ENCODE measurements around the gene PRPF4. TPM values are rescaled to one million over a fixed set of nuclear protein-coding genes. Genes with fewer than 3 reads are reported as not detected.

PRPF4 gene
- total RNA-seq, 6 donors from 2014 or later, result 7.1 to 18.2 (median 15.0) TPM

DNA sequence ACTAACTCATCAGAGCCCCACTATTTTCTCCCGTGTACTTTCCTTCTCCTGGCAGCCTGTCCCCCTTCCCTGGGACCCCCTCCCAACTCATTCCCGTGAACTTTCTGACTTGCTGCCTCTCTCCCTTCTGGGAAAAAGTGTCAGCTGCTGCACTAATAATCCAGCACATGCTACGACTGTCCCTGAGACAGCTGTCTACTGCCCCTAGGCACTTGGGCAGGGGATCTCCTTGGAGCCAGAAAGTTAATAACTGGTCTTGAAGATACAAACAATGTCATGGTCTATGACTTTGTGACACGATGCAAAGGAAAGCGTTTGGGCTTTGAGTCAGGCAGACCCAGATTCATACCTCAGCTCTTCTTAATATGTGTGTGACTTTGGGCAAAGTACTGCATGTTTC, 37.8 kb downstream of the PRPF4 start:
- H3K4me1 ChIP-seq, result no peaks in the 10 kb centered on the region
- H3K4me3 ChIP-seq, result no peak overlapping the region
- H3K27me3 ChIP-seq, result no peaks in the 10 kb centered on the region
- DNase-seq (no peak), ATAC-seq (ENCODE audit: low FRiP score in 2 of 2) (no peak)
- WGBS, 2 donors, result 74 to 77% methylated on average over 5 of the region's 5 CpGs
- H3K36me3 ChIP-seq, result no peaks in the 10 kb centered on the region
- H3K9me3 ChIP-seq, result no peaks in the 10 kb centered on the region
- TF ChIP-seq POLR2A (IDR thresholded peaks at IDR 0.05) (no peak), EP300 (IDR thresholded peaks at IDR 0.05) (no peak), POLR2AphosphoS5 (IDR thresholded peaks at IDR 0.05) (no peak)
- TF ChIP-seq, protein P1, sequence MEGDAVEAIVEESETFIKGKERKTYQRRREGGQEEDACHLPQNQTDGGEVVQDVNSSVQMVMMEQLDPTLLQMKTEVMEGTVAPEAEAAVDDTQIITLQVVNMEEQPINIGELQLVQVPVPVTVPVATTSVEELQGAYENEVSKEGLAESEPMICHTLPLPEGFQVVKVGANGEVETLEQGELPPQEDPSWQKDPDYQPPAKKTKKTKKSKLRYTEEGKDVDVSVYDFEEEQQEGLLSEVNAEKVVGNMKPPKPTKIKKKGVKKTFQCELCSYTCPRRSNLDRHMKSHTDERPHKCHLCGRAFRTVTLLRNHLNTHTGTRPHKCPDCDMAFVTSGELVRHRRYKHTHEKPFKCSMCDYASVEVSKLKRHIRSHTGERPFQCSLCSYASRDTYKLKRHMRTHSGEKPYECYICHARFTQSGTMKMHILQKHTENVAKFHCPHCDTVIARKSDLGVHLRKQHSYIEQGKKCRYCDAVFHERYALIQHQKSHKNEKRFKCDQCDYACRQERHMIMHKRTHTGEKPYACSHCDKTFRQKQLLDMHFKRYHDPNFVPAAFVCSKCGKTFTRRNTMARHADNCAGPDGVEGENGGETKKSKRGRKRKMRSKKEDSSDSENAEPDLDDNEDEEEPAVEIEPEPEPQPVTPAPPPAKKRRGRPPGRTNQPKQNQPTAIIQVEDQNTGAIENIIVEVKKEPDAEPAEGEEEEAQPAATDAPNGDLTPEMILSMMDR (IDR thresholded peaks at IDR 0.05), result no peak
- no peak overlapping the region for H3K27ac ChIP-seq

DNA sequence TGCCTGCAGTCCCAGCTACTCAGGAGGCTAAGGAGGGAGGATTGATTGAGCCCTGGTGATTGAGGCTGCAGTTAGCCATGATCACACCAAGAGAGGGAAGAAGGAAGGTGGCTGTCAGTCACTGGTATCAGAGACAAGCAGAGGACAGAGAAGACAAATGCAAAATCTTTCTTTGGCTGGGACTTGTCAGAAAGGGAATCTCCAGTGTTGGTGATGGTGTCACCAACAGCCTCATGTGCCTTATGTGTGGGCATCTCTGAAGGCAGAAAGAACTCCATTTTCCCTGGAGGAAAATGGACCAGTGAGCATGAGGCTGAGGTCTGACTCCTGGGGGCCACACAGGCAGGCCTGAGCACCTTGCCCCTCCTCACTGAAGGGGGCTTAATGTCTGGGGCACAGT, 39.8 kb downstream of the PRPF4 start:
- no peak for ATAC-seq (ENCODE audit: low FRiP score in 2 of 2)
- no peaks in the 10 kb centered on the region for H3K4me1 ChIP-seq
- no peak overlapping the region for H3K4me3 ChIP-seq
- no peaks in the 10 kb centered on the region for H3K27me3 ChIP-seq
- no peak overlapping the region for H3K27ac ChIP-seq
- no peaks in the 10 kb centered on the region for H3K9me3 ChIP-seq
- TF ChIP-seq, protein P1 (IDR thresholded peaks at IDR 0.05), result no peak
- no peak for TF ChIP-seq POLR2AphosphoS5 (IDR thresholded peaks at IDR 0.05)
- no peak for TF ChIP-seq POLR2A (IDR thresholded peaks at IDR 0.05)
- no peak for TF ChIP-seq EP300 (IDR thresholded peaks at IDR 0.05)
- H3K36me3 ChIP-seq, result peaks cover 0 to 12% (median 3%) of the 10 kb centered on the region in 4 donors
- DNase-seq, result no peak

DNA sequence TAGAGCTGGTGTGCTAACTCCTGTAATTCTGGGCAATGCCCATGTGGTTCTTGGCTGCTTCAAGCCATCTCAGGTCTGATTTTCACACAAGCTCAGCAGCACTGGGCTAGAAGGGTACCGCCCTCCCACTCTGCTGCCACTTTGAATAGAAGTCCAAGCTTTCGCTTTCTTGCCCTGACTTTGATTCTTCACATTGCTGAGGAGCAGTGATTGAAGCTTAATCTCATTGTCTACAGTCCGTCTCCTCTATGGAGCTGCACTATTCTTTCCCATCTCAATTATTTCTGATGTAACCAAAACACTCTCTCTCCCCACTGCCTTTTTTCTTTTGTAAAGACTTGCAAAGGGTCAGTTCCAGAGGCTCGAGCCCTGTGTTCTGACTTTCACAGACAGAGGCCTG, 40.6 kb downstream of the PRPF4 start:
- no peaks in the 10 kb centered on the region for H3K9me3 ChIP-seq
- ATAC-seq (ENCODE audit: low FRiP score in 2 of 2), result no peak
- WGBS, 2 donors, result 90 to 97% methylated on average over 4 of the region's 4 CpGs
- no peaks in the 10 kb centered on the region for H3K4me1 ChIP-seq
- H3K36me3 ChIP-seq, result peaks cover 0 to 12% (median 4%) of the 10 kb centered on the region in 4 donors
- no peak overlapping the region for H3K27ac ChIP-seq
- no peak for DNase-seq
- no peak for TF ChIP-seq POLR2A (IDR thresholded peaks at IDR 0.05)
- no peak for TF ChIP-seq POLR2AphosphoS5 (IDR thresholded peaks at IDR 0.05)
- TF ChIP-seq EP300 (IDR thresholded peaks at IDR 0.05), result no peak
- TF ChIP-seq, protein P1 (IDR thresholded peaks at IDR 0.05), result no peak
- H3K4me3 ChIP-seq, result no peak overlapping the region
- no peaks in the 10 kb centered on the region for H3K27me3 ChIP-seq

DNA sequence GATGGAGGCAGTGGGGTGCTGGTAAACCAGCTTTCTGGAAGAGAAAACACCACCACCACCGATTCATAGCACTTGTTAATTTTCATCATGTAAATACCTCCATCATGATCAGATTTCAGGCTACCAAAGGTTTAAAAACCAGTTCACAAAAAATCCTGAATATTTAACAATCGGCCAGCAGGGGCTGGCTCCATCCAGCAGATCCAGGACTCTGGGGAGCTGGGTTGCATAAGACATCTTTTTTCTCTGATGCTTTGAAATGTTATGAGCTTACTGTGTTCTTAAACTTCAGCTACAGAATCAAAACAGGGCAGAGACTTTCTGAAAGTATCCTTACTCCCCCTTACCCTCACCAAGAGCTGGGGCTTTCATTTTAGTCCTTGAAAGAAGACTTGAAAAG, 42.3 kb downstream of the PRPF4 start:
- ATAC-seq (ENCODE audit: low FRiP score in 2 of 2) (peak in 1 of 2 donors; percentile 41), DNase-seq (no peak)
- TF ChIP-seq, protein P1 (IDR thresholded peaks at IDR 0.05), result no peak
- TF ChIP-seq POLR2A (IDR thresholded peaks at IDR 0.05) (no peak), EP300 (IDR thresholded peaks at IDR 0.05) (no peak), POLR2AphosphoS5 (IDR thresholded peaks at IDR 0.05) (no peak)
- Histone ChIP-seq H3K4me3 (no peak overlapping the region), H3K4me1 (no peaks in the 10 kb centered on the region), H3K9me3 (no peaks in the 10 kb centered on the region), H3K27ac (no peak overlapping the region), H3K36me3 (peaks cover 0 to 12% (median 5%) of the 10 kb centered on the region in 4 donors), H3K27me3 (no peaks in the 10 kb centered on the region)
- WGBS, 2 donors, result 74 to 80% methylated on average over 2 of the region's 2 CpGs

DNA sequence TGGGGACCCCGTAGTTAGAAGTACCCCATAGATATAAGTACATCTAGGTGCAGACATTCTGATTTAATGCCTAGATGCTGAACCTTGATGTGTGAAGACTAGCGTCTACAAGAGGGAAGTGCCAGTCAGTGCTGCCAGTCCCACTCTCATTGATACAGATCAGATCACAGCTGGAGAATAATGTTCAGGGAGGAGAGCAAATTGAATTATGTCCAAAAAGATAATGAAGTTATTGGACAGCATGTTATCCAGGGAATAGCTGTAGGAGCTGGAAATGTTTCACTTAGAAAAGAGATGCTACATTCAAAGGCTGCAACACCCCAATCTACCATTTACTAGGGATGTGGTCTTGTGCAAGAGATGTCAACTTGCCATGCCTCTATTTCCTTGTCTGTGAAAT, 43.6 kb downstream of the PRPF4 start:
- no peak overlapping the region for H3K4me3 ChIP-seq
- no peak overlapping the region for H3K27ac ChIP-seq
- DNase-seq (no peak), ATAC-seq (ENCODE audit: low FRiP score in 2 of 2) (no peak)
- peaks cover 0 to 12% (median 5%) of the 10 kb centered on the region in 4 donors for H3K36me3 ChIP-seq
- WGBS, 2 donors, result 86 to 91% methylated on average over 1 to 2 of the region's 2 CpGs
- no peaks in the 10 kb centered on the region for H3K27me3 ChIP-seq
- no peak for TF ChIP-seq POLR2AphosphoS5 (IDR thresholded peaks at IDR 0.05)
- no peak for TF ChIP-seq EP300 (IDR thresholded peaks at IDR 0.05)
- no peak for TF ChIP-seq POLR2A (IDR thresholded peaks at IDR 0.05)
- TF ChIP-seq, protein P1 (IDR thresholded peaks at IDR 0.05), result no peak
- no peaks in the 10 kb centered on the region for H3K4me1 ChIP-seq
- no peaks in the 10 kb centered on the region for H3K9me3 ChIP-seq

Measured in upper lobe of left lung (tissue), 6 donors.